Measurements from ENCODE around the gene ANKRD65. TPM values are rescaled to one million over a fixed set of nuclear protein-coding genes. Genes with fewer than 3 reads are reported as not detected.
"Not testable (repeated sequence)": the region's sequence is repeated elsewhere in the genome, so short reads cannot be mapped to it uniquely, and the experiment has no call there.

The ANKRD65 gene
- total RNA-seq, 1 experiment from 2014 or later: not detected

- BruUV-seq (replicated peaks): no TSS peak
- H3K4me3 ChIP-seq (ENCODE audit: low read depth, low read length, poor library complexity, severe bottlenecking): no peak within 1 kb of the TSS
- H3K27me3 ChIP-seq (replicated peaks; ENCODE audit: insufficient read depth, low read depth, low read length, poor library complexity): peaks cover 2% of the 10 kb centered on the region
- ChIA-PET CTCF (no interaction called here), POLR2A (ENCODE audit: low non-redundant PET) (no interaction called here)
- intact Hi-C loops (cut with micrococcal nuclease; ENCODE audit: unreplicated experiment): no loop called here
- H3K4me1 ChIP-seq (ENCODE audit: insufficient read depth, low read length, poor library complexity, severe bottlenecking): no peaks in the 10 kb centered on the region
- DNase-seq (ENCODE audit: low spot score): no peak
- H3K36me3 ChIP-seq (ENCODE audit: insufficient read depth, low read length, poor library complexity, severe bottlenecking): no peaks in the 10 kb centered on the region
- H3K9me3 ChIP-seq (ENCODE audit: low read depth, low read length, poor library complexity, severe bottlenecking): no peaks in the 10 kb centered on the region
- TF ChIP-seq CTCF (conservative IDR thresholded peaks at IDR 0.05; ENCODE audit: low read depth, low read length) (no peak), EZH2 (IDR thresholded peaks at IDR 0.05; ENCODE audit: borderline replicate concordance, low read depth, low read length, poor library complexity, severe bottlenecking) (no peak)
- H3K27ac ChIP-seq (ENCODE audit: low read depth, low read length, poor library complexity, severe bottlenecking): no peak within 1 kb of the TSS
Observed at GRCh38 chr1:1449099-1449739, 28.1 kb upstream of the ANKRD65 start, which contains the start of gene ATAD3C. Gene ATAD3C, plus strand, starts transcription at chr1:1449689. Its CDS starts 995 bp downstream, at chr1:1450684.

GRCh38 chr1:1446631-1447030 lies 25.6 kb upstream of the ANKRD65 start:
- H3K9me3 ChIP-seq (ENCODE audit: low read depth, low read length, poor library complexity, severe bottlenecking); H3K27me3 ChIP-seq (replicated peaks; ENCODE audit: insufficient read depth, low read depth, low read length, poor library complexity); H3K4me3 ChIP-seq (ENCODE audit: low read depth, low read length, poor library complexity, severe bottlenecking); H3K27ac ChIP-seq (ENCODE audit: low read depth, low read length, poor library complexity, severe bottlenecking); BruUV-seq (replicated peaks); H3K36me3 ChIP-seq (ENCODE audit: insufficient read depth, low read length, poor library complexity, severe bottlenecking); CTCF ChIA-PET; DNase-seq (ENCODE audit: low spot score); intact Hi-C loops (cut with micrococcal nuclease; ENCODE audit: unreplicated experiment); H3K4me1 ChIP-seq (ENCODE audit: insufficient read depth, low read length, poor library complexity, severe bottlenecking); POLR2A ChIA-PET (ENCODE audit: low non-redundant PET): not testable (repeated sequence)

GRCh38 chr1:1442069-1442770 lies 21.1 kb upstream of the ANKRD65 start:
- Histone ChIP-seq H3K9me3 (ENCODE audit: low read depth, low read length, poor library complexity, severe bottlenecking) (no peaks in the 10 kb centered on the region), H3K27ac (ENCODE audit: low read depth, low read length, poor library complexity, severe bottlenecking) (no peak overlapping the region), H3K4me3 (ENCODE audit: low read depth, low read length, poor library complexity, severe bottlenecking) (no peak overlapping the region), H3K36me3 (ENCODE audit: insufficient read depth, low read length, poor library complexity, severe bottlenecking) (no peaks in the 10 kb centered on the region), H3K27me3 (replicated peaks; ENCODE audit: insufficient read depth, low read depth, low read length, poor library complexity) (no peaks in the 10 kb centered on the region), H3K4me1 (ENCODE audit: insufficient read depth, low read length, poor library complexity, severe bottlenecking) (no peaks in the 10 kb centered on the region)
- no TSS peak for BruUV-seq (replicated peaks)
- POLR2A ChIA-PET (ENCODE audit: low non-redundant PET): no interaction called here
- no peak for DNase-seq (ENCODE audit: low spot score)
- CTCF ChIA-PET: no interaction called here
- intact Hi-C loops (cut with micrococcal nuclease; ENCODE audit: unreplicated experiment): no loop called here
- no peak for TF ChIP-seq CTCF (conservative IDR thresholded peaks at IDR 0.05; ENCODE audit: low read depth, low read length)
- no peak for TF ChIP-seq EZH2 (IDR thresholded peaks at IDR 0.05; ENCODE audit: borderline replicate concordance, low read depth, low read length, poor library complexity, severe bottlenecking)
